ENCODE measurements around the gene SDHB.

The SDHB gene

GRCh38 chr1:17091252-17091651 lies 37.4 kb upstream of the SDHB start:
- no peak overlapping the region for H3K27ac Mint-ChIP-seq
- H3K9me3 Mint-ChIP-seq: peaks cover 7% of the 10 kb centered on the region
- no peak overlapping the region for H3K4me3 Mint-ChIP-seq
- no peak for TF ChIP-seq CTCF (IDR thresholded peaks at IDR 0.05; ENCODE audit: unreplicated experiment in 3 of 3)
- H3K36me3 Mint-ChIP-seq (ENCODE audit: low read depth): no peaks in the 10 kb centered on the region
- peaks cover 12% of the 10 kb centered on the region for H3K27me3 Mint-ChIP-seq (ENCODE audit: low read depth)
- no peaks in the 10 kb centered on the region for H3K4me1 Mint-ChIP-seq

- H3K4me3 Mint-ChIP-seq: no peak overlapping the region
- no peaks in the 10 kb centered on the region for H3K4me1 Mint-ChIP-seq
- peaks cover 13% of the 10 kb centered on the region for H3K27me3 Mint-ChIP-seq (ENCODE audit: low read depth)
- no peak overlapping the region for H3K27ac Mint-ChIP-seq
- no peaks in the 10 kb centered on the region for H3K36me3 Mint-ChIP-seq (ENCODE audit: low read depth)
- peaks cover 7% of the 10 kb centered on the region for H3K9me3 Mint-ChIP-seq
- no peak for TF ChIP-seq CTCF (IDR thresholded peaks at IDR 0.05; ENCODE audit: unreplicated experiment in 3 of 3)
These were observed 35.7 kb upstream of the SDHB start for GRCh38 chr1:17089506-17089905.

GRCh38 chr1:17086751-17087150 lies 32.9 kb upstream of the SDHB start:
- Mint-ChIP-seq H3K27ac (no peak overlapping the region), H3K9me3 (peaks cover 3% of the 10 kb centered on the region), H3K36me3 (ENCODE audit: low read depth) (no peaks in the 10 kb centered on the region), H3K27me3 (ENCODE audit: low read depth) (peaks cover 16% of the 10 kb centered on the region), H3K4me1 (no peaks in the 10 kb centered on the region), H3K4me3 (no peak overlapping the region)
- TF ChIP-seq CTCF (IDR thresholded peaks at IDR 0.05; ENCODE audit: unreplicated experiment in 3 of 3): no peak

- Mint-ChIP-seq H3K36me3 (ENCODE audit: low read depth) (no peaks in the 10 kb centered on the region), H3K27me3 (ENCODE audit: low read depth) (peaks cover 12% of the 10 kb centered on the region), H3K4me3 (no peak overlapping the region), H3K27ac (no peak overlapping the region), H3K9me3 (no peaks in the 10 kb centered on the region), H3K4me1 (peaks cover 7% of the 10 kb centered on the region)
- no peak for TF ChIP-seq CTCF (IDR thresholded peaks at IDR 0.05; ENCODE audit: unreplicated experiment in 3 of 3)
These were observed 31.0 kb upstream of the SDHB start for GRCh38 chr1:17084787-17085186.

GRCh38 chr1:17082761-17083160 lies 28.9 kb upstream of the SDHB start:
- Mint-ChIP-seq H3K4me1 (peaks cover 7% of the 10 kb centered on the region), H3K27me3 (ENCODE audit: low read depth) (peaks cover 17% of the 10 kb centered on the region), H3K9me3 (no peaks in the 10 kb centered on the region), H3K36me3 (ENCODE audit: low read depth) (no peaks in the 10 kb centered on the region), H3K4me3 (no peak overlapping the region), H3K27ac (no peak overlapping the region)
- TF ChIP-seq CTCF (IDR thresholded peaks at IDR 0.05; ENCODE audit: unreplicated experiment in 3 of 3): no peak

- peaks cover 7% of the 10 kb centered on the region for H3K4me1 Mint-ChIP-seq
- H3K4me3 Mint-ChIP-seq: no peak overlapping the region
- no peak for TF ChIP-seq CTCF (IDR thresholded peaks at IDR 0.05; ENCODE audit: unreplicated experiment in 3 of 3)
- no peaks in the 10 kb centered on the region for H3K9me3 Mint-ChIP-seq
- peaks cover 14% of the 10 kb centered on the region for H3K27me3 Mint-ChIP-seq (ENCODE audit: low read depth)
- H3K36me3 Mint-ChIP-seq (ENCODE audit: low read depth): no peaks in the 10 kb centered on the region
- H3K27ac Mint-ChIP-seq: no peak overlapping the region
These were observed 27.6 kb upstream of the SDHB start for GRCh38 chr1:17081439-17081838.

Data from nephron (organoid).